HepG2 (cell line): ENCODE measurements around the gene FBLL1. TPM values are rescaled to one million over a fixed set of nuclear protein-coding genes. Genes with fewer than 3 reads are reported as not detected.

Experiments
- ADNP ChIP-seq: sonication (generic); formaldehyde crosslinking; IDR thresholded peaks from 2 replicates; pipeline ENCODE4 v1.4.0; 2020; ENCODE audit warnings: missing genetic modification reagents
- ATF4 ChIP-seq, 2 experiments: fragments of 450-650 bp in 1 of 2; sonication (generic) in 1 of 2; formaldehyde crosslinking; IDR thresholded peaks; 2 replicates each; pipeline versions ENCODE4 v1.5.0 to v1.8.0; 2020 to 2022; ENCODE audit warnings: mild to moderate bottlenecking in 1 of 2, missing genetic modification reagents in 1 of 2
- DNMT3B ChIP-seq: conservative IDR thresholded peaks from 2 replicates; pipeline ENCODE4 v1.6.1; 2016; ENCODE audit warnings: missing biosample characterization, control low read depth
- ELK4 ChIP-seq: sonication (generic); formaldehyde crosslinking; IDR thresholded peaks from 2 replicates; pipeline ENCODE4 v1.9.0; 2021; ENCODE audit warnings: missing genetic modification reagents, borderline replicate concordance
- FIP1L1 ChIP-seq: fragments of 200-400 bp; formaldehyde crosslinking; IDR thresholded peaks from 2 replicates; pipeline ENCODE4 v1.6.1; 2018; ENCODE audit warnings: low read depth, mild to moderate bottlenecking, low read length, moderate library complexity, borderline replicate concordance; ENCODE audit not compliant: insufficient read depth
- GLI4 ChIP-seq: sonication (generic); formaldehyde crosslinking; IDR thresholded peaks from 2 replicates; pipeline ENCODE4 v1.5.1; 2020; ENCODE audit warnings: missing genetic modification reagents, mild to moderate bottlenecking, moderate library complexity, borderline replicate concordance
- HES4 ChIP-seq: sonication (generic); formaldehyde crosslinking; IDR thresholded peaks from 2 replicates; pipeline ENCODE4 v1.9.0; 2021; ENCODE audit warnings: mild to moderate bottlenecking, missing genetic modification reagents, borderline replicate concordance
- HINFP ChIP-seq: sonication (generic); formaldehyde crosslinking; IDR thresholded peaks from 2 replicates; pipeline ENCODE4 v1.4.0; 2020; ENCODE audit warnings: low read depth, mild to moderate bottlenecking, missing genetic modification reagents
- HOXA3 ChIP-seq: sonication (generic); formaldehyde crosslinking; IDR thresholded peaks from 2 replicates; pipeline ENCODE4 v1.5.0; 2020; ENCODE audit warnings: missing genetic modification reagents
- MIER3 ChIP-seq: IDR thresholded peaks from 2 replicates; pipeline ENCODE4 v1.6.1; 2016; ENCODE audit warnings: missing compliant biosample characterization, borderline replicate concordance
- MXD1 ChIP-seq: sonication (generic); formaldehyde crosslinking; IDR thresholded peaks from 2 replicates; pipeline ENCODE4 v1.4.0; 2020; ENCODE audit warnings: mild to moderate bottlenecking, missing genetic modification reagents
- NFAT5 ChIP-seq: sonication (generic); formaldehyde crosslinking; IDR thresholded peaks from 2 replicates; pipeline ENCODE4 v1.4.0; 2020; ENCODE audit warnings: missing genetic modification reagents
- PAWR ChIP-seq: sonication (generic); formaldehyde crosslinking; IDR thresholded peaks from 2 replicates; pipeline ENCODE4 v1.4.0; 2020; ENCODE audit warnings: missing genetic modification reagents, mild to moderate bottlenecking, borderline replicate concordance
- ZNF207 ChIP-seq: fragments of 450-650 bp; IDR thresholded peaks from 2 replicates; pipeline ENCODE4 v1.6.1; 2016; ENCODE audit warnings: antibody characterized with exemption, borderline replicate concordance
- ZNF30 ChIP-seq: sonication (generic); formaldehyde crosslinking; IDR thresholded peaks from 2 replicates; pipeline ENCODE4 v1.5.0; 2020; ENCODE audit warnings: mild to moderate bottlenecking, missing genetic modification reagents
- ZNF335 ChIP-seq: sonication (generic); formaldehyde crosslinking; IDR thresholded peaks from 2 replicates; pipeline ENCODE4 v1.4.0; 2020; ENCODE audit warnings: missing genetic modification reagents
- ZNF446 ChIP-seq: sonication (generic); formaldehyde crosslinking; IDR thresholded peaks from 2 replicates; pipeline ENCODE4 v1.5.0; 2020; ENCODE audit warnings: mild to moderate bottlenecking, missing genetic modification reagents
- ZNF530 ChIP-seq: sonication (generic); formaldehyde crosslinking; IDR thresholded peaks from 2 replicates; pipeline ENCODE4 v1.5.0; 2020; ENCODE audit warnings: low read depth, mild to moderate bottlenecking, missing genetic modification reagents
- ZNF644 ChIP-seq: IDR thresholded peaks from 2 replicates; pipeline ENCODE4 v1.6.1; 2016; ENCODE audit warnings: low read depth
- ZNF746 ChIP-seq: sonication (generic); formaldehyde crosslinking; IDR thresholded peaks from 2 replicates; pipeline ENCODE4 v1.8.0; 2022; ENCODE audit warnings: mild to moderate bottlenecking, missing genetic modification reagents
- ZSCAN9 ChIP-seq: IDR thresholded peaks from 2 replicates; pipeline ENCODE4 v1.6.1; 2016; ENCODE audit warnings: borderline replicate concordance
- polyA plus RNA-seq, 8 experiments: library from polyadenylated mRNA; depleted of rRNA in 3 of 8; stranded (reverse) in 7 of 8; unstranded in 1 of 8; fragments of >200 nt; fragmentation: Illumina TruSeq in 4 of 8; extraction: Trizol in 4 of 8; gene quantifications; 2 replicates each; pipeline versions ENCODE4 v1.2.1 to v1.2.3, GENCODE V29; 2011 to 2016; ENCODE audit warnings: low read depth in 4 of 8, missing spikeins in 1 of 8, mixed read lengths in 1 of 8; ENCODE audit not compliant: insufficient read depth in 1 of 8
- total RNA-seq, 5 experiments: library from RNA; depleted of rRNA; stranded (reverse); fragments of >200 nt; fragmentation: Illumina TruSeq; extraction: Trizol; gene quantifications; 2 replicates each; pipeline ENCODE4 v1.2.3, GENCODE V29; 2016; ENCODE audit warnings: low read depth in 1 of 5

Gene FBLL1
- total and polyA plus RNA-seq, 2 of the 13 experiments (the other 11 are each of a cell fraction or from before 2014, with no cell fraction given) = 0.17 to 0.18 TPM

- TF ChIP-seq ELK4 (CRISPR knock-in tag) (no peak), ADNP (CRISPR knock-in tag) (no peak), ZNF530 (CRISPR knock-in tag) (no peak), HES4 (CRISPR knock-in tag) (no peak), DNMT3B (CRISPR knock-in tag) (no peak), ZNF335 (CRISPR knock-in tag) (peak; percentile 88), NFAT5 (CRISPR knock-in tag) (no peak), ZNF30 (no peak), ZNF207 (no peak), ZNF644 (CRISPR knock-in tag) (no peak; the same call in 1 of the 2 replicates), ATF4 (CRISPR knock-in tag; IDR thresholded peaks at IDR 0.05) (0 out of 4 replicates have a peak, but pooled peaks of 1 of the 2 experiments have one; percentile 9), ZSCAN9 (CRISPR knock-in tag) (no peak), MIER3 (CRISPR knock-in tag) (peak; percentile 72; the same call in 1 of the 2 replicates), GLI4 (no peak), FIP1L1 (no peak), MXD1 (no peak), HINFP (CRISPR knock-in tag) (peak; percentile 83), ZNF746 (CRISPR knock-in tag) (no peak), HOXA3 (CRISPR knock-in tag) (peak; percentile 92), PAWR (CRISPR knock-in tag) (no peak), ZNF446 (CRISPR knock-in tag) (peak; percentile 35; the same call in 1 of the 2 replicates)
These were observed 50.6 kb downstream of the FBLL1 start (continued) for GRCh38 chr5:168579488-168580226.
